ENCODE results near the gene ABI1. TPM values are rescaled to one million over a fixed set of nuclear protein-coding genes. Genes with fewer than 3 reads are reported as not detected.

ABI1 gene
- total and polyA plus RNA-seq, 9 of the 15 experiments (the other 6 are each of a cell fraction or from before 2014, with no cell fraction given), result 22.1 to 52.3 (median 39.0) TPM

DNA sequence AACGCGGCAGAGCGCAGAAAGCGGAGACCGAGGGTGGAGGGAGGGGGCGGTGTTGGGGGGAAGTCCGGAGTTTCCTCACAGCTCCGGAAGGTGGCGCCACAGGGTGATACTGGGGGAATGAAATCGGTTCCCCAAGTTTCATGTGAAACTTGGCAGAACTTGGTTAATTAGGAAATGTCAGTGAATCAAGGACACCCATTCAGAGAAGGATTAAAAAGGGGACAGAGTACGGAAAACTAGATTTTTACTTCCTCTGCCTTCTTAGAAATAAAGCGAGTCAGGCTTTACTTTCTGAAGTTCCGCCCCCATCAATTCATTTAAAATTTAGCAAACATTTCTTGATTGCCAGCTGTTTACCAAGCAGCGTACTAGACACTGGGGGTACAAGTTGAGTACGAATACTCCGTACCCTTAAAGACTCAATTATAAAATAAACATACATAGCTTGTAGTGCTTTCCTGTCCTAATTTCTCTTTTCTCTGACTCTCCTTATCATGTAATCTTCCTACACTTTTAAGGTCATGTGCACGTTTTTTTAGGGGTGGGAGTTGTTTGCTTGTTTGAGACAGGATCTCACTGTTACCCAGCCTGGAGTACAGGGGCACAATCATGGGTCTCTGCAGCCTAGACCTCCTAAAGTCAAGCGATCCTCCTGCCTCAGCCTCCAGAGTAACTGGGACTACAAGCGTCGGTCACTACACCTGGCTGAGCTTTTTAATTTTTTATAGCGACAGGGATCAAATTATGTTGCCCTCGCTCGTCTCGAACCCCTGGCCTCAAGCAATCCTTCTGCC lies 644 bp upstream of the ABI1 start (continued):
- TF ChIP-seq ZNF174 (CRISPR knock-in tag; IDR thresholded peaks at IDR 0.05) (no peak), SREBF1 (IDR thresholded peaks at IDR 0.05; ENCODE audit: borderline replicate concordance, low read depth, low read length) (no peak), ZNF12 (CRISPR knock-in tag; IDR thresholded peaks at IDR 0.05) (no peak), SRSF3 (IDR thresholded peaks at IDR 0.05; ENCODE audit: insufficient read depth, low read length) (no peak), CTBP1 (IDR thresholded peaks at IDR 0.05; ENCODE audit: borderline replicate concordance) (no peak), PATZ1 (CRISPR knock-in tag; IDR thresholded peaks at IDR 0.05; ENCODE audit: borderline replicate concordance) (no peak), GABPB1 (CRISPR knock-in tag; IDR thresholded peaks at IDR 0.05) (no peak), TBL1XR1 (IDR thresholded peaks at IDR 0.05; ENCODE audit: low read length in 2 of 2) (no peak), PHB2 (IDR thresholded peaks at IDR 0.05; ENCODE audit: low read depth) (no peak), ZNF77 (CRISPR knock-in tag; IDR thresholded peaks at IDR 0.05) (no peak), BCOR (IDR thresholded peaks at IDR 0.05) (peak; percentile 40; the same call in 1 of the 2 replicates), ZNF316 (IDR thresholded peaks at IDR 0.05) (no peak), ZNF445 (CRISPR knock-in tag; IDR thresholded peaks at IDR 0.05; ENCODE audit: low read depth) (no peak), HNRNPL (IDR thresholded peaks at IDR 0.05; ENCODE audit: low read depth, low read length) (no peak), GATA2 (CRISPR knock-in tag; IDR thresholded peaks at IDR 0.05) (peak; percentile 43; the same call in 1 of the 2 replicates)
- TF ChIP-seq, protein P1, sequence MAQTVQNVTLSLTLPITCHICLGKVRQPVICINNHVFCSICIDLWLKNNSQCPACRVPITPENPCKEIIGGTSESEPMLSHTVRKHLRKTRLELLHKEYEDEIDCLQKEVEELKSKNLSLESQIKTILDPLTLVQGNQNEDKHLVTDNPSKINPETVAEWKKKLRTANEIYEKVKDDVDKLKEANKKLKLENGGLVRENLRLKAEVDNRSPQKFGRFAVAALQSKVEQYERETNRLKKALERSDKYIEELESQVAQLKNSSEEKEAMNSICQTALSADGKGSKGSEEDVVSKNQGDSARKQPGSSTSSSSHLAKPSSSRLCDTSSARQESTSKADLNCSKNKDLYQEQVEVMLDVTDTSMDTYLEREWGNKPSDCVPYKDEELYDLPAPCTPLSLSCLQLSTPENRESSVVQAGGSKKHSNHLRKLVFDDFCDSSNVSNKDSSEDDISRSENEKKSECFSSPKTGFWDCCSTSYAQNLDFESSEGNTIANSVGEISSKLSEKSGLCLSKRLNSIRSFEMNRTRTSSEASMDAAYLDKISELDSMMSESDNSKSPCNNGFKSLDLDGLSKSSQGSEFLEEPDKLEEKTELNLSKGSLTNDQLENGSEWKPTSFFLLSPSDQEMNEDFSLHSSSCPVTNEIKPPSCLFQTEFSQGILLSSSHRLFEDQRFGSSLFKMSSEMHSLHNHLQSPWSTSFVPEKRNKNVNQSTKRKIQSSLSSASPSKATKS (CRISPR knock-in tag; IDR thresholded peaks at IDR 0.05), result no peak
- TF ChIP-seq, protein P2, sequence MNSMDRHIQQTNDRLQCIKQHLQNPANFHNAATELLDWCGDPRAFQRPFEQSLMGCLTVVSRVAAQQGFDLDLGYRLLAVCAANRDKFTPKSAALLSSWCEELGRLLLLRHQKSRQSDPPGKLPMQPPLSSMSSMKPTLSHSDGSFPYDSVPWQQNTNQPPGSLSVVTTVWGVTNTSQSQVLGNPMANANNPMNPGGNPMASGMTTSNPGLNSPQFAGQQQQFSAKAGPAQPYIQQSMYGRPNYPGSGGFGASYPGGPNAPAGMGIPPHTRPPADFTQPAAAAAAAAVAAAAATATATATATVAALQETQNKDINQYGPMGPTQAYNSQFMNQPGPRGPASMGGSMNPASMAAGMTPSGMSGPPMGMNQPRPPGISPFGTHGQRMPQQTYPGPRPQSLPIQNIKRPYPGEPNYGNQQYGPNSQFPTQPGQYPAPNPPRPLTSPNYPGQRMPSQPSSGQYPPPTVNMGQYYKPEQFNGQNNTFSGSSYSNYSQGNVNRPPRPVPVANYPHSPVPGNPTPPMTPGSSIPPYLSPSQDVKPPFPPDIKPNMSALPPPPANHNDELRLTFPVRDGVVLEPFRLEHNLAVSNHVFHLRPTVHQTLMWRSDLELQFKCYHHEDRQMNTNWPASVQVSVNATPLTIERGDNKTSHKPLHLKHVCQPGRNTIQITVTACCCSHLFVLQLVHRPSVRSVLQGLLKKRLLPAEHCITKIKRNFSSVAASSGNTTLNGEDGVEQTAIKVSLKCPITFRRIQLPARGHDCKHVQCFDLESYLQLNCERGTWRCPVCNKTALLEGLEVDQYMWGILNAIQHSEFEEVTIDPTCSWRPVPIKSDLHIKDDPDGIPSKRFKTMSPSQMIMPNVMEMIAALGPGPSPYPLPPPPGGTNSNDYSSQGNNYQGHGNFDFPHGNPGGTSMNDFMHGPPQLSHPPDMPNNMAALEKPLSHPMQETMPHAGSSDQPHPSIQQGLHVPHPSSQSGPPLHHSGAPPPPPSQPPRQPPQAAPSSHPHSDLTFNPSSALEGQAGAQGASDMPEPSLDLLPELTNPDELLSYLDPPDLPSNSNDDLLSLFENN (IDR thresholded peaks at IDR 0.05; ENCODE audit: low read depth in 2 of 2, low read length in 2 of 2), result no peak
- TF ChIP-seq, protein P3, sequence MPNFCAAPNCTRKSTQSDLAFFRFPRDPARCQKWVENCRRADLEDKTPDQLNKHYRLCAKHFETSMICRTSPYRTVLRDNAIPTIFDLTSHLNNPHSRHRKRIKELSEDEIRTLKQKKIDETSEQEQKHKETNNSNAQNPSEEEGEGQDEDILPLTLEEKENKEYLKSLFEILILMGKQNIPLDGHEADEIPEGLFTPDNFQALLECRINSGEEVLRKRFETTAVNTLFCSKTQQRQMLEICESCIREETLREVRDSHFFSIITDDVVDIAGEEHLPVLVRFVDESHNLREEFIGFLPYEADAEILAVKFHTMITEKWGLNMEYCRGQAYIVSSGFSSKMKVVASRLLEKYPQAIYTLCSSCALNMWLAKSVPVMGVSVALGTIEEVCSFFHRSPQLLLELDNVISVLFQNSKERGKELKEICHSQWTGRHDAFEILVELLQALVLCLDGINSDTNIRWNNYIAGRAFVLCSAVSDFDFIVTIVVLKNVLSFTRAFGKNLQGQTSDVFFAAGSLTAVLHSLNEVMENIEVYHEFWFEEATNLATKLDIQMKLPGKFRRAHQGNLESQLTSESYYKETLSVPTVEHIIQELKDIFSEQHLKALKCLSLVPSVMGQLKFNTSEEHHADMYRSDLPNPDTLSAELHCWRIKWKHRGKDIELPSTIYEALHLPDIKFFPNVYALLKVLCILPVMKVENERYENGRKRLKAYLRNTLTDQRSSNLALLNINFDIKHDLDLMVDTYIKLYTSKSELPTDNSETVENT (CRISPR knock-in tag; IDR thresholded peaks at IDR 0.05), result no peak
